H1 (cell line): ENCODE measurements around the gene RPS27. TPM values are rescaled to one million over a fixed set of nuclear protein-coding genes. Genes with fewer than 3 reads are reported as not detected.

Experiments
- CTCF ChIA-PET: fragments of 300-600 bp; sonication (Branson Sonifier 250); formaldehyde crosslinking; loops from one replicate; lab custom pipeline; 2021; ENCODE audit not compliant: partially characterized antibody; lab: Charles Lee
- POLR2A ChIA-PET: fragments of 300-600 bp; sonication (Branson Sonifier 250); formaldehyde crosslinking; loops from one replicate; lab custom pipeline; 2021; ENCODE audit warnings: inconsistent platforms; ENCODE audit not compliant: partially characterized antibody; lab: Charles Lee
- DNase-seq, 2 experiments: peaks; one replicate each; pipeline versions ENCODE4 v3.0.0 to v3.0.0-alpha.2; 2010 to 2022; ENCODE audit warnings: low spot score in 2 of 2, low read depth in 1 of 2, mixed read lengths in 1 of 2
- FAIRE-seq: peaks from 2 replicates; lab custom pipeline; 2011; peaks lifted over from hg19 to GRCh38; lab: Jason Lieb, UNC
- H2AFZ ChIP-seq: 2 replicates; pipeline ENCODE4 v1.8.1; 2012; ENCODE audit warnings: low read length, inconsistent platforms
- H2AK5ac ChIP-seq: 2 replicates; pipeline ENCODE4 v1.6.1; 2013; ENCODE audit warnings: low read depth, low read length
- H2BK120ac ChIP-seq: replicated peaks from 2 replicates; pipeline ENCODE3; 2013; ENCODE audit warnings: low read depth, low read length, inconsistent platforms
- H2BK12ac ChIP-seq: 2 replicates; pipeline ENCODE4 v1.6.1; 2013; ENCODE audit warnings: low read depth, low read length
- H2BK15ac ChIP-seq: 2 replicates; pipeline ENCODE4 v1.6.1; 2013; ENCODE audit warnings: low read length
- H2BK20ac ChIP-seq: 2 replicates; pipeline ENCODE4 v1.6.1; 2013; ENCODE audit warnings: low read length
- H2BK5ac ChIP-seq: 2 replicates; pipeline ENCODE4 v1.6.1; 2013; ENCODE audit warnings: low read depth, low read length
- H3K14ac ChIP-seq: 2 replicates; pipeline ENCODE4 v1.6.1; 2013; ENCODE audit warnings: inconsistent platforms; ENCODE audit not compliant: insufficient read length
- H3K18ac ChIP-seq: 2 replicates; pipeline ENCODE4 v1.6.1; 2013; ENCODE audit warnings: low read length; ENCODE audit errors: extremely low read depth
- H3K23ac ChIP-seq: 2 replicates; pipeline ENCODE4 v1.6.1; 2013; ENCODE audit warnings: inconsistent platforms; ENCODE audit not compliant: insufficient read length
- H3K23me2 ChIP-seq: 2 replicates; pipeline ENCODE4 v1.6.1; 2013; ENCODE audit warnings: low read depth, low read length
- H3K27ac ChIP-seq: 2 replicates; pipeline ENCODE4 v1.6.1; 2011; ENCODE audit warnings: low read depth, low read length, inconsistent platforms
- H3K27me3 ChIP-seq, 4 experiments: replicated peaks in 1 of 4; 1 replicate in 1 of 4; 2 replicates in 3 of 4; pipeline versions ENCODE4 v1.6.1 to v1.8.1; 2011 to 2013; ENCODE audit warnings: low read length in 3 of 4, mild to moderate bottlenecking in 3 of 4, inconsistent platforms in 2 of 4, mixed read lengths in 2 of 4, moderate library complexity in 1 of 4; ENCODE audit not compliant: control insufficient read depth in 3 of 4, insufficient read depth in 3 of 4; ENCODE audit errors: extremely low read depth in 1 of 4
- H3K36me3 ChIP-seq, 4 experiments: 2 replicates each; pipeline versions ENCODE4 v1.6.1 to v1.8.1; 2011 to 2013; ENCODE audit warnings: mild to moderate bottlenecking in 4 of 4, low read length in 3 of 4, moderate library complexity in 2 of 4, control low read depth in 1 of 4, inconsistent platforms in 1 of 4; ENCODE audit not compliant: insufficient read depth in 4 of 4, control insufficient read depth in 2 of 4
- H3K4ac ChIP-seq: replicated peaks from 2 replicates; pipeline ENCODE3; 2013; ENCODE audit warnings: low read length, low read depth, mixed read lengths, inconsistent platforms; ENCODE audit not compliant: insufficient read length
- H3K4me1 ChIP-seq, 4 experiments: replicated peaks in 1 of 4; 1 replicate in 1 of 4; 2 replicates in 3 of 4; pipeline versions ENCODE4 v1.6.1 to v1.8.1; 2011 to 2013; ENCODE audit warnings: low read length in 3 of 4, inconsistent platforms in 2 of 4, mixed read lengths in 1 of 4; ENCODE audit not compliant: insufficient read depth in 4 of 4, control insufficient read depth in 3 of 4
- H3K4me2 ChIP-seq, 2 experiments: 2 replicates each; pipeline versions ENCODE4 v1.6.1 to v1.8.1; 2011 to 2013; ENCODE audit warnings: low read depth in 2 of 2, low read length in 2 of 2, control low read depth in 1 of 2, inconsistent platforms in 1 of 2, mild to moderate bottlenecking in 1 of 2; ENCODE audit not compliant: insufficient read depth in 1 of 2
- H3K4me3 ChIP-seq, 4 experiments: fragments of 200-600, 300-600 bp in 1 of 4; sonication (generic), shearing (Covaris generic), sonication (Bioruptor Twin) in 1 of 4; 2 replicates each; pipeline versions ENCODE4 v1.5.1 to v1.8.1; 2011 to 2016; ENCODE audit warnings: low read length in 4 of 4, low read depth in 3 of 4, control low read depth in 2 of 4, inconsistent platforms in 2 of 4, mild to moderate bottlenecking in 2 of 4, mixed read lengths in 1 of 4, moderate library complexity in 1 of 4; ENCODE audit not compliant: insufficient read depth in 2 of 4; ENCODE audit errors: extremely low read depth in 1 of 4
- H3K56ac ChIP-seq: replicated peaks from 2 replicates; pipeline ENCODE3; 2013; ENCODE audit warnings: low read depth, mild to moderate bottlenecking, mixed read lengths, low read length, inconsistent platforms; ENCODE audit not compliant: insufficient read length
- H3K79me1 ChIP-seq: 2 replicates; pipeline ENCODE4 v1.6.1; 2013; ENCODE audit warnings: low read depth, low read length, control low read depth
- H3K79me2 ChIP-seq, 2 experiments: 2 replicates each; pipeline versions ENCODE4 v1.6.1 to v1.8.1; 2012 to 2013; ENCODE audit warnings: low read length in 2 of 2, mild to moderate bottlenecking in 2 of 2, inconsistent platforms in 1 of 2; ENCODE audit not compliant: insufficient read depth in 2 of 2, control insufficient read depth in 1 of 2
- H3K9ac ChIP-seq, 4 experiments: replicated peaks in 1 of 4; 1 replicate in 1 of 4; 2 replicates in 3 of 4; pipeline versions ENCODE4 v1.6.1 to v1.8.1; 2011 to 2013; ENCODE audit warnings: low read depth in 3 of 4, low read length in 3 of 4, control low read depth in 2 of 4, mild to moderate bottlenecking in 2 of 4, moderate library complexity in 2 of 4, inconsistent platforms in 1 of 4; ENCODE audit errors: extremely low read depth in 1 of 4
- H3K9me3 ChIP-seq, 2 experiments: 2 replicates each; pipeline versions ENCODE4 v1.6.1 to v1.8.1; 2012 to 2013; ENCODE audit warnings: mild to moderate bottlenecking in 2 of 2, moderate library complexity in 2 of 2, control low read depth in 1 of 2, inconsistent platforms in 1 of 2, low read depth in 1 of 2, low read length in 1 of 2, mixed read lengths in 1 of 2; ENCODE audit not compliant: insufficient read depth in 2 of 2
- H4K20me1 ChIP-seq, 2 experiments: replicated peaks in 1 of 2; 2 replicates each; pipeline versions ENCODE3 to v1.8.1; 2011 to 2013; ENCODE audit warnings: inconsistent platforms in 2 of 2, low read length in 2 of 2, mild to moderate bottlenecking in 1 of 2; ENCODE audit not compliant: insufficient read depth in 2 of 2, control insufficient read depth in 1 of 2
- H4K5ac ChIP-seq: 2 replicates; pipeline ENCODE4 v1.6.1; 2013; ENCODE audit warnings: low read length, low read depth, mixed read lengths, inconsistent platforms; ENCODE audit not compliant: insufficient read length
- H4K8ac ChIP-seq: 2 replicates; pipeline ENCODE4 v1.8.0; 2013; ENCODE audit warnings: mild to moderate bottlenecking, moderate library complexity, low read length, inconsistent platforms; ENCODE audit not compliant: insufficient read depth; ENCODE audit errors: extremely low read depth
- H4K91ac ChIP-seq: replicated peaks from 2 replicates; pipeline ENCODE3; 2013; ENCODE audit warnings: low read length, mixed read lengths, inconsistent platforms; ENCODE audit not compliant: insufficient read length
- CEBPB ChIP-seq: IDR thresholded peaks from 2 replicates; pipeline ENCODE4 v1.6.1; 2012; ENCODE audit warnings: low read depth, low read length
- CHD2 ChIP-seq: IDR thresholded peaks from 2 replicates; pipeline ENCODE4 v1.6.1; 2012; ENCODE audit warnings: low read length, improper control_type of control experiment
- CTBP2 ChIP-seq: IDR thresholded peaks from 2 replicates; pipeline ENCODE4 v1.7.0; 2011; ENCODE audit warnings: borderline replicate concordance, mild to moderate bottlenecking, moderate library complexity, mixed read lengths, low read length; ENCODE audit not compliant: insufficient read depth, insufficient read length
- NRF1 ChIP-seq: IDR thresholded peaks from 2 replicates; pipeline ENCODE4 v1.6.1; 2011; ENCODE audit warnings: mild to moderate bottlenecking, low read depth, low read length, improper control_type of control experiment
- SAP30 ChIP-seq: fragments of 300-600 bp; sonication (generic); IDR thresholded peaks from 2 replicates; pipeline ENCODE4 v1.7.1; 2012; ENCODE audit warnings: low read length, moderate library complexity, mild to moderate bottlenecking, inconsistent platforms; ENCODE audit not compliant: insufficient read depth, insufficient replicate concordance
- SIX5 ChIP-seq: IDR thresholded peaks from 2 replicates; pipeline ENCODE4 v1.6.1; 2011; ENCODE audit warnings: mild to moderate bottlenecking, low read depth, low read length
- WGBS, 2 experiments: shearing (Covaris generic) in 1 of 2; methylation state at CpG; one replicate each; pipeline versions ENCODE4 v1.1.6 to v1.1.7; 2013 to 2015; ENCODE audit warnings: low lambda C conversion rate in 2 of 2, mixed read lengths in 2 of 2, inconsistent platforms in 1 of 2, low coverage in 1 of 2, missing lambda C conversion rate in 1 of 2; ENCODE audit not compliant: insufficient replicate concordance in 2 of 2, insufficient coverage in 1 of 2, insufficient read length in 1 of 2; ENCODE audit errors: extremely low coverage in 1 of 2, missing lambda C conversion rate in 1 of 2; 5-methylcytosine and 5-hydroxymethylcytosine counted together
- polyA plus RNA-seq, 7 experiments: library from polyadenylated mRNA; depleted of rRNA in 3 of 7; stranded (reverse) in 5 of 7; unstranded in 2 of 7; fragments of >200 nt in 5 of 7; fragments of 200-250 nt in 2 of 7; gene quantifications; 1 replicate in 5 of 7; 2 replicates in 1 of 7; 4 replicates in 1 of 7; pipeline versions ENCODE4 v1.2.1 to v1.2.3, GENCODE V29; 2011 to 2013; ENCODE audit warnings: missing spikeins in 2 of 7, mixed read lengths in 2 of 7
- total RNA-seq: library from RNA; stranded (reverse); fragmentation: NEBNext Ultra II Directional; extraction: Animal tissue kit (Norgen Biotek cat#: 25700); gene quantifications from 2 replicates; pipeline ENCODE4 v1.2.1, GENCODE V29; 2021
- TF ChIP-seq, protein P1 (sequence below): IDR thresholded peaks from 2 replicates; pipeline ENCODE4 v1.6.1; 2012; ENCODE audit warnings: inconsistent platforms

RPS27 gene
- total and polyA plus RNA-seq, 2 of the 8 experiments (the other 6 are each of a cell fraction or from before 2014, with no cell fraction given), result 1,810 to 3,155 TPM

DNA sequence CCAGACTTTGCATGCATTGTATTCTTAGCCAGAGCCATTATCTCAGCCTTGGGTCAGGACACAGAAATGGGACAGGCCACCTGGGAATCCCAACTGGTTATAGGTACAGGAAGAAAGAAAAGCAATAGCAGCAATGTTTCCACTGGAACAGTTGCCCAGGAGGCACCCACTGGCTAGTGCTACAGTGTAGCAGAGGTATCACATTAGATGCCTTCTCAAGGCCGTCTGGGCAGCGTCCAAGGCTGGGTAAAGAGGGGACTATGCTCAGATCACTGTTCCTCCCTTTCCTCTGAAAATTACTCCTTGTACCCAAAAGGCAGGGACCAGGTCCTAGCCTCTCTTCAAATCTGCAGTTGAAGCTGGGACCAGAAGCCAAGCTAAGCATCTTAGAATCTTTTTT lies 20.2 kb upstream of the RPS27 start:
- ChIA-PET CTCF (interaction anchor here (0.5 to 1.7 kb wide), 2 partner anchors 24 to 420 kb away, joined by 4 to 5 read pairs; partner anchors contain the start of gene DENND4B), POLR2A (interaction anchor here (1.4 to 15.7 kb wide), 6 partner anchors 4 to 178 kb away, joined by 3 to 454 read pairs (median 190); partner anchors contain the start of genes CREB3L4, CRTC2, GATAD2B and JTB)
- Histone ChIP-seq H3K27ac (no peak overlapping the region), H4K8ac (no peak overlapping the region), H2BK12ac (no peak overlapping the region), H3K79me2 (peaks cover 0 to 18% of the 10 kb centered on the region in 2 experiments; a peak in 2 of 4 replicates), H3K9me3 (no peaks in the 10 kb centered on the region), H3K36me3 (peaks cover 8 to 27% (median 13%) of the 10 kb centered on the region in 4 experiments; a peak in 7 of 8 replicates), H3K4me2 (no peak overlapping the region), H3K18ac (no peak overlapping the region), H3K23ac (no peak overlapping the region), H3K23me2 (peaks cover 10% of the 10 kb centered on the region; the same call in 1 of the 2 replicates), H4K91ac (no peak overlapping the region), H2BK15ac (no peak overlapping the region), H3K4me3 (no peak overlapping the region), H3K4ac (no peak overlapping the region), H3K79me1 (no peaks in the 10 kb centered on the region; the same call in 1 of the 2 replicates), H2BK5ac (no peak overlapping the region), H4K5ac (no peak overlapping the region), H3K14ac (no peak overlapping the region), H3K9ac (no peak overlapping the region), H2AFZ (no peak overlapping the region), H3K56ac (no peak overlapping the region), H3K4me1 (peaks cover 0 to 12% (median 5%) of the 10 kb centered on the region in 4 experiments; a peak in 5 of 7 replicates), H2AK5ac (no peak overlapping the region), H3K27me3 (no peaks in the 10 kb centered on the region), H2BK20ac (no peak overlapping the region), H4K20me1 (no peaks in the 10 kb centered on the region), H2BK120ac (no peak overlapping the region)
- 90% methylated on average over 2 of the region's 2 CpGs; no CpG with 5 or more reads in 1 of the 2 experiments for WGBS, 2 experiments
- TF ChIP-seq CHD2, result no peak
- no peak for TF ChIP-seq SIX5
- TF ChIP-seq SAP30, result no peak
- TF ChIP-seq CTBP2, result no peak
- TF ChIP-seq, protein P1, sequence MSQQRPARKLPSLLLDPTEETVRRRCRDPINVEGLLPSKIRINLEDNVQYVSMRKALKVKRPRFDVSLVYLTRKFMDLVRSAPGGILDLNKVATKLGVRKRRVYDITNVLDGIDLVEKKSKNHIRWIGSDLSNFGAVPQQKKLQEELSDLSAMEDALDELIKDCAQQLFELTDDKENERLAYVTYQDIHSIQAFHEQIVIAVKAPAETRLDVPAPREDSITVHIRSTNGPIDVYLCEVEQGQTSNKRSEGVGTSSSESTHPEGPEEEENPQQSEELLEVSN, result no peak
- no peak for TF ChIP-seq NRF1
- no peak for TF ChIP-seq CEBPB
- FAIRE-seq, result no peak
- DNase-seq, result no peak
